Endothelial cell (in vitro differentiated cells): ENCODE results near the gene IKBKE. TPM values are rescaled to one million over a fixed set of nuclear protein-coding genes. Genes with fewer than 3 reads are reported as not detected.

ENCODE experiments used
- DNase-seq: peaks from one replicate; pipeline ENCODE4 v3.0.0; 2021; ENCODE audit warnings: low spot score
- H3K27ac Mint-ChIP-seq: one replicate; pipeline ENCODE4 v1.8.0; 2021; ENCODE audit warnings: mixed read lengths, inconsistent platforms; ENCODE audit not compliant: unreplicated experiment
- H3K27me3 Mint-ChIP-seq: one replicate; pipeline ENCODE4 v1.8.0; 2021; ENCODE audit warnings: mild to moderate bottlenecking, moderate library complexity, mixed read lengths, inconsistent platforms; ENCODE audit not compliant: unreplicated experiment
- H3K36me3 Mint-ChIP-seq: one replicate; pipeline ENCODE4 v1.8.0; 2021; ENCODE audit warnings: mild to moderate bottlenecking, low read depth, mixed read lengths, inconsistent platforms; ENCODE audit not compliant: unreplicated experiment
- H3K4me1 Mint-ChIP-seq: one replicate; pipeline ENCODE4 v1.8.0; 2021; ENCODE audit warnings: mild to moderate bottlenecking, mixed read lengths, inconsistent platforms; ENCODE audit not compliant: unreplicated experiment
- H3K4me3 Mint-ChIP-seq: one replicate; pipeline ENCODE4 v1.8.0; 2021; ENCODE audit warnings: mild to moderate bottlenecking, mixed read lengths, inconsistent platforms; ENCODE audit not compliant: unreplicated experiment
- H3K9me3 Mint-ChIP-seq: one replicate; pipeline ENCODE4 v1.8.0; 2021; ENCODE audit warnings: mixed read lengths, inconsistent platforms; ENCODE audit not compliant: unreplicated experiment
- CTCF ChIP-seq: fragments of 200-600 bp; sonication (generic); IDR thresholded peaks from one replicate; pipeline ENCODE4 v1.5.0; 2021; ENCODE audit warnings: antibody characterized with exemption; ENCODE audit not compliant: unreplicated experiment
- long read RNA-seq: library from polyadenylated mRNA; unstranded; transcript quantifications from one replicate; pipeline ENCODE4 v2.0.0, GENCODE V29; 2020; ENCODE audit not compliant: unreplicated experiment
- total RNA-seq: library from RNA; stranded (reverse); fragmentation: NEBNext Ultra II Directional; extraction: Animal tissue kit (Norgen Biotek cat#: 25700); gene quantifications from one replicate; pipeline ENCODE4 v1.2.1, GENCODE V29; 2021; ENCODE audit not compliant: unreplicated experiment

The IKBKE gene
- 20.9 TPM for total RNA-seq
- long read RNA-seq, partial matches to known transcripts: 1 of 15 reads
- long read RNA-seq, other reads (novel, unspliced or antisense): 9 of 15 reads

- Mint-ChIP-seq H3K27me3 (peaks cover 12% of the 10 kb centered on the region), H3K4me1 (peaks cover 58% of the 10 kb centered on the region), H3K27ac (peak within 1 kb of the TSS; percentile 76), H3K4me3 (peak within 1 kb of the TSS; percentile 91), H3K36me3 (peaks cover 12% of the 10 kb centered on the region), H3K9me3 (no peaks in the 10 kb centered on the region)
- TF ChIP-seq CTCF: no peak
- peak; percentile 38 for DNase-seq
Observed at GRCh38 chr1:206469933-206470691, at the start of gene IKBKE. Gene IKBKE (plus strand): TSS chr1:206470476. CDS start chr1:206473228, 2,752 bp downstream.

DNA sequence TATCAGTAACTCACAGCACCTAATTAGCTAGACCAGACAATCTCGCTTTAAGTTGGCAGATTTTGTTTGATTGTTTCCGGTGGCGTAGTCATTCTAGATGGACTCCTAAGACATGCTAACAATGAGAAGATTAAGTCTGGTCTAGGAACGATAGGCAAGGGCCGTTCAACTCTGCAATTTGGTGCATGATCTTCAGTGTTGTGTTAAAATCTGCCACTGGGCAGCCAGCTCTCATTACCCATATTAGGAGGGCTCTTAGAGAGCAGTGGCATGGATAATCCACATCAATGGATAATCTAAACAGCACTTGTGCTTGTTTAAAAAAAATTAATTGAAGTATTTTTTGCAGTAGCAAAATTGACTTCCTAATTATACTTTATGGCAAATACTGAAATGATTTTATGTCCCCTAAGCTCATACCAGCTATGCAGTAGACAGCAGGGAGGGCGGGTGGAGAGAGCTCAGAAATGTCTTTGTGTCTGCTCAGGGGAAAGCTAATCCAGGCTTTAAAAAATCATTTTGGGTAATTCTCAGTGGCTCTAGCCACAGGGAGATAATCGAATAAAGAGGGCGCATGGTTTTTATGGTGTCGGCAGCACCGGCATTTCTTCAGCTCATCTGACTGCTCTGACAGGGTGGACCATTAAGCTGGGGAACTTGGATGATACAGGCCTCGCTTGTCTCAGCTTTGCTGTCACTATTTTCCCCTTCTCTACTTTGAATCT lies 48.5 kb upstream of the IKBKE start:
- H3K27ac Mint-ChIP-seq: no peak overlapping the region
- no peak for TF ChIP-seq CTCF
- H3K4me1 Mint-ChIP-seq: peaks cover 15% of the 10 kb centered on the region
- no peak for DNase-seq
- no peaks in the 10 kb centered on the region for H3K9me3 Mint-ChIP-seq
- H3K4me3 Mint-ChIP-seq: no peak overlapping the region
- H3K36me3 Mint-ChIP-seq: peaks cover 49% of the 10 kb centered on the region
- H3K27me3 Mint-ChIP-seq: no peaks in the 10 kb centered on the region

DNA sequence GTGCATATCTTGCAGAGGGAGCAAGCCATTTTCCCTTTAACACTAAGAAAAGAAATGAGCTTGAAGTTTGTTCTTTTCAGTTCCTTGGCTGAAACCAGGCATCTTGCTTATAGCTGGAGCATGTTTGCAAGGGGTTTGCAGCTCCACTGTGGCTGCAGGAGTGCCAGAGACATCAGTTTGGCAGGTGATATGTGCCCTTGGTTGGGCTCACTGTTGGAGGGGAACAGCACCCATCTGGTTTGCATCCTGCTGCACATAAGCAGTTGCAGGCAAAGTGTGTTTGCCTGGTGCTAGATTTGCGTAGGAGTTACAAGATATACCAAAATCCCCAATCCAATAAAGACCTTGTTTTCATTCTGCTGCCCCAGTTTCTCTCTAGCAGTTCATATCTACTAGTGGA lies 47.8 kb upstream of the IKBKE start:
- peaks cover 52% of the 10 kb centered on the region for H3K36me3 Mint-ChIP-seq
- no peaks in the 10 kb centered on the region for H3K27me3 Mint-ChIP-seq
- no peaks in the 10 kb centered on the region for H3K9me3 Mint-ChIP-seq
- no peak overlapping the region for H3K4me3 Mint-ChIP-seq
- TF ChIP-seq CTCF: no peak
- no peak for DNase-seq
- H3K27ac Mint-ChIP-seq: no peak overlapping the region
- H3K4me1 Mint-ChIP-seq: peaks cover 15% of the 10 kb centered on the region

GRCh38 chr1:206427291-206427690 lies 43.0 kb upstream of the IKBKE start:
- Mint-ChIP-seq H3K4me1 (peaks cover 35% of the 10 kb centered on the region), H3K4me3 (no peak overlapping the region), H3K36me3 (peaks cover 48% of the 10 kb centered on the region), H3K27me3 (peaks cover 5% of the 10 kb centered on the region), H3K27ac (no peak overlapping the region), H3K9me3 (no peaks in the 10 kb centered on the region)
- no peak for TF ChIP-seq CTCF
- DNase-seq: no peak

DNA sequence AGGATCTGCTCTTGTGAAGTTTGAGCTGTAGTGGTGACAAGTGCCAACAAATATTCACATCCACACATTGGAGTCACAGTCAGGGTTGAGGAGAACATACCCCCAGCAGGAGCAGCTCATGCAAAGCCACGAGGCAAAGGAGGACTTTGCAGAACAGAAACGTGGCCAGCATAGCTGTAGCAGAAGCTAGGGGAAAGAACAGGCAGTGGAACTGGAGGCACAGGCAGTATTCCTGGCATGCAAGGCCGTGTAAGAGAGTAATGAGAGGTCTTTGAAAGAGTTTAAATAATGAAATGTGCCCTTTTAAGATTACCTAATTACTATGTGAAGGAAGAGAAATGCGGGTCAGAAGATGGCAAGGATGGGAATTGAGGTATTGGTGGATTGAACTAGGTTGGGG lies 40.9 kb upstream of the IKBKE start:
- Mint-ChIP-seq H3K4me3 (peak overlapping the region; percentile 34), H3K27me3 (peaks cover 5% of the 10 kb centered on the region), H3K27ac (peak overlapping the region; percentile 94), H3K9me3 (no peaks in the 10 kb centered on the region), H3K4me1 (peaks cover 43% of the 10 kb centered on the region), H3K36me3 (peaks cover 51% of the 10 kb centered on the region)
- DNase-seq: no peak
- no peak for TF ChIP-seq CTCF
